ENCODE results near the gene TBC1D22A. TPM values are rescaled to one million over a fixed set of nuclear protein-coding genes. Genes with fewer than 3 reads are reported as not detected.
A peak's percentile ranks its signal among the peaks of the same experiment; 100 is the strongest.

Gene TBC1D22A
- polyA plus RNA-seq, 1 donor (not counting 4 experiments of a cell fraction or from before 2014, with no cell fraction given) = 20.9 TPM

DNA sequence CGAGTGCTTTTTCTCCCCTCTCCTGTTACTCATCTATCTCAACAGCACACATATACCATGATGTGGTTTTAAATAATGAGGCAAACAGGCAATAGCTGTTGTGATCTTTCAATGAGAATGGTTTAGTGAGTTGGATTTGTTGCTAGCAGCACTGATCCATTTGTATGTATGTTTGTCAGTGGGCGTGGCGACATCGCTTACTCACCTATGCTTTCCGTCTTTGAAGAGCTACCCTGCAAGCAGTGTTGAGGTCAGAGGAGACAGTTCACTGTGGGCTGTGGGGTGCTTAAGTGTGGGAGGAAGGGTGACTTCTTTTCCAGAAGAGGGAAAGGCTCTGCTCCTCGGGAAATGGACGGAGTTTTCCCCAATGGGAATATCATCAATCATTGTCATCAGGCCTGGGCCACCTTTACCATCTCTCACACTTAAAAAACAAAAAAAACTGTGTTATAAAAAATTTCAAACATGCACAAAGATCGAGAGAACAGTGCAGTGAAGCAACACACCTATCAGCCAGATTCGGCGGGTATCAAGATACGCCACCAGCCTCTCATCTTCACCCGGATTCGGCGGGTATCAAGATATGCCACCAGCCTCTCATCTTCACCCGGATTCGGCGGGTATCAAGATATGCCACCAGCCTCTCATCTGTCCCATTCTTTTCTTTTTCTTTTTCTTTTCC, 83.8 kb downstream of the TBC1D22A start:
- Histone ChIP-seq H3K27ac (ENCODE audit: control insufficient read depth, insufficient read depth, low read length) (peak overlapping the region; percentile 60), H3K4me1 (ENCODE audit: control insufficient read depth, extremely low read depth, insufficient read depth, low read length) (peaks cover 49% of the 10 kb centered on the region), H4K20me1 (ENCODE audit: control insufficient read depth, extremely low read depth, insufficient read depth, low read length) (peaks cover 2% of the 10 kb centered on the region), H3K9me3 (ENCODE audit: control insufficient read depth, low read depth, low read length) (no peaks in the 10 kb centered on the region), H3K9ac (ENCODE audit: control insufficient read depth, extremely low read depth, insufficient read depth, low read length) (peak overlapping the region; percentile 55), H3K4me2 (ENCODE audit: control insufficient read depth, extremely low read depth, insufficient read depth, low read depth, low read length) (peak overlapping the region; percentile 84), H3K79me2 (ENCODE audit: control insufficient read depth, insufficient read depth, low read length) (peaks cover 49% of the 10 kb centered on the region), H3K9me1 (ENCODE audit: control insufficient read depth, extremely low read depth, insufficient read depth, low read length) (no peaks in the 10 kb centered on the region), H3K27me3 (ENCODE audit: control insufficient read depth, extremely low read depth, insufficient read depth, low read length) (no peaks in the 10 kb centered on the region), H2AFZ (ENCODE audit: control insufficient read depth, low read length) (no peak overlapping the region), H3K36me3 (ENCODE audit: control insufficient read depth in 2 of 2, extremely low read depth in 1 of 2, insufficient read depth in 2 of 2, low read length in 2 of 2) (peaks cover 2 to 5% of the 10 kb centered on the region in 2 experiments), H3K4me3 (ENCODE audit: control insufficient read depth in 2 of 3, extremely low read depth in 1 of 3, insufficient read depth in 2 of 3, low read depth in 1 of 3, low read length in 3 of 3) (peak overlapping the region in 2 of 3 experiments; percentile 34 to 44)
- DNase-seq (ENCODE audit: low read depth, low spot score) = peak; percentile 45
- FAIRE-seq = peak; percentile 91
- TF ChIP-seq EZH2 (IDR thresholded peaks at IDR 0.05; ENCODE audit: low read length) = no peak
- TF ChIP-seq, protein P1, sequence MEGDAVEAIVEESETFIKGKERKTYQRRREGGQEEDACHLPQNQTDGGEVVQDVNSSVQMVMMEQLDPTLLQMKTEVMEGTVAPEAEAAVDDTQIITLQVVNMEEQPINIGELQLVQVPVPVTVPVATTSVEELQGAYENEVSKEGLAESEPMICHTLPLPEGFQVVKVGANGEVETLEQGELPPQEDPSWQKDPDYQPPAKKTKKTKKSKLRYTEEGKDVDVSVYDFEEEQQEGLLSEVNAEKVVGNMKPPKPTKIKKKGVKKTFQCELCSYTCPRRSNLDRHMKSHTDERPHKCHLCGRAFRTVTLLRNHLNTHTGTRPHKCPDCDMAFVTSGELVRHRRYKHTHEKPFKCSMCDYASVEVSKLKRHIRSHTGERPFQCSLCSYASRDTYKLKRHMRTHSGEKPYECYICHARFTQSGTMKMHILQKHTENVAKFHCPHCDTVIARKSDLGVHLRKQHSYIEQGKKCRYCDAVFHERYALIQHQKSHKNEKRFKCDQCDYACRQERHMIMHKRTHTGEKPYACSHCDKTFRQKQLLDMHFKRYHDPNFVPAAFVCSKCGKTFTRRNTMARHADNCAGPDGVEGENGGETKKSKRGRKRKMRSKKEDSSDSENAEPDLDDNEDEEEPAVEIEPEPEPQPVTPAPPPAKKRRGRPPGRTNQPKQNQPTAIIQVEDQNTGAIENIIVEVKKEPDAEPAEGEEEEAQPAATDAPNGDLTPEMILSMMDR (optimal IDR thresholded peaks at IDR 0.05 in 1 of 3, IDR thresholded peaks at IDR 0.05 in 1 of 3, conservative IDR thresholded peaks at IDR 0.05 in 1 of 3; ENCODE audit: extremely low read depth in 1 of 3, insufficient read depth in 2 of 3, low read length in 3 of 3) = no peak
- dilution Hi-C loops (cut with MboI; ENCODE audit: extremely low pct_ligation_motif_present, low sequenced_read_pairs) = no loop called here

DNA sequence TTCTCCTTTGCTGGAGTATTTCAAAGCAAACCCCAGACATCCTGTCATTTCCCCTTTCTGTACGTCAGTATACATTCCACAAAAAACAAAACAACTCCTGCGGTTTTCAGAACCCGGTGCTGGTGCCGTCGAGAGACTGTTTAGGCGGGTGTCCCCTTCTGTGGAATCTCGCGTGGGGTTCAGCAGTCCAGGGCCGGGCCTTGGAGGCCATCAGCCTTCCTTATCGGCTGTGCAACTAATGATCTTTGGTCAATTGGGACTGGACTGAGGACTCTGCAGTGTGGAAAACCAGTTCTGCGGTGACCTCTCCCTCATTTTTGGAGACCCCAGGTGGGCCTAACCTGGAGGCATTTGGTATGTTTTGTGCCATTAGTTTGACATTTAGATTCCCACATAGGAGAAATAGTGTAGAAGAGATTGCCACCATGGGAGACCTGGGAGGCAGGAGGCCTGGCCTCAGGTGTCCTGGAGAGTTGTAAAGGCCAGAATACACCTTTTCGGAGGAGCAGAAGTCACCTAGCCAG, 84.4 kb downstream of the TBC1D22A start:
- FAIRE-seq (no peak), DNase-seq (ENCODE audit: low read depth, low spot score) (no peak)
- Histone ChIP-seq H3K27me3 (ENCODE audit: control insufficient read depth, extremely low read depth, insufficient read depth, low read length) (no peaks in the 10 kb centered on the region), H3K4me1 (ENCODE audit: control insufficient read depth, extremely low read depth, insufficient read depth, low read length) (peaks cover 49% of the 10 kb centered on the region), H4K20me1 (ENCODE audit: control insufficient read depth, extremely low read depth, insufficient read depth, low read length) (peaks cover 2% of the 10 kb centered on the region), H3K4me3 (ENCODE audit: control insufficient read depth in 2 of 3, extremely low read depth in 1 of 3, insufficient read depth in 2 of 3, low read depth in 1 of 3, low read length in 3 of 3) (no peak overlapping the region), H3K9me1 (ENCODE audit: control insufficient read depth, extremely low read depth, insufficient read depth, low read length) (no peaks in the 10 kb centered on the region), H3K9ac (ENCODE audit: control insufficient read depth, extremely low read depth, insufficient read depth, low read length) (no peak overlapping the region), H3K79me2 (ENCODE audit: control insufficient read depth, insufficient read depth, low read length) (peaks cover 53% of the 10 kb centered on the region), H3K9me3 (ENCODE audit: control insufficient read depth, low read depth, low read length) (no peaks in the 10 kb centered on the region), H2AFZ (ENCODE audit: control insufficient read depth, low read length) (no peak overlapping the region), H3K27ac (ENCODE audit: control insufficient read depth, insufficient read depth, low read length) (no peak overlapping the region), H3K36me3 (ENCODE audit: control insufficient read depth in 2 of 2, extremely low read depth in 1 of 2, insufficient read depth in 2 of 2, low read length in 2 of 2) (peaks cover 2 to 5% of the 10 kb centered on the region in 2 experiments), H3K4me2 (ENCODE audit: control insufficient read depth, extremely low read depth, insufficient read depth, low read depth, low read length) (no peak overlapping the region)
- no peak for TF ChIP-seq EZH2 (IDR thresholded peaks at IDR 0.05; ENCODE audit: low read length)
- TF ChIP-seq, protein P1 (optimal IDR thresholded peaks at IDR 0.05 in 1 of 3, IDR thresholded peaks at IDR 0.05 in 1 of 3, conservative IDR thresholded peaks at IDR 0.05 in 1 of 3; ENCODE audit: extremely low read depth in 1 of 3, insufficient read depth in 2 of 3, low read length in 3 of 3) = no peak
- dilution Hi-C loops (cut with MboI; ENCODE audit: extremely low pct_ligation_motif_present, low sequenced_read_pairs) = no loop called here

Measured in keratinocyte (primary cell).